Mesenchymal stem cell (in vitro differentiated cells and primary cell): ENCODE measurements around the gene CADPS.

Source experiments
- DNase-seq: peaks from one replicate; pipeline ENCODE4 v3.0.0-alpha.2; 2013
- H2AFZ ChIP-seq: one replicate; pipeline ENCODE4 v1.6.1; 2013; ENCODE audit warnings: low read depth, mild to moderate bottlenecking, control low read depth, inconsistent platforms, low read length, moderate library complexity
- H2AK5ac ChIP-seq: 2 replicates; pipeline ENCODE4 v1.6.1; 2013; ENCODE audit warnings: low read length, moderate library complexity, mild to moderate bottlenecking, inconsistent platforms; ENCODE audit not compliant: severe bottlenecking
- H2BK120ac ChIP-seq: one replicate; pipeline ENCODE4 v1.6.1; 2013; ENCODE audit warnings: low read depth, mild to moderate bottlenecking, inconsistent platforms, low read length, moderate library complexity
- H2BK12ac ChIP-seq, 2 experiments: one replicate each; pipeline ENCODE4 v1.6.1; 2013; ENCODE audit warnings: inconsistent platforms in 2 of 2, low read length in 2 of 2, mild to moderate bottlenecking in 2 of 2, moderate library complexity in 2 of 2, control low read depth in 1 of 2
- H2BK15ac ChIP-seq: one replicate; pipeline ENCODE4 v1.6.1; 2013; ENCODE audit warnings: mild to moderate bottlenecking, low read depth, inconsistent platforms; ENCODE audit not compliant: poor library complexity, severe bottlenecking
- H2BK5ac ChIP-seq: 2 replicates; pipeline ENCODE4 v1.6.1; 2013; ENCODE audit warnings: low read depth, mild to moderate bottlenecking, low read length, control low read depth, inconsistent platforms; ENCODE audit not compliant: poor library complexity, severe bottlenecking
- H3K14ac ChIP-seq, 2 experiments: one replicate each; pipeline ENCODE4 v1.6.1; 2013; ENCODE audit warnings: inconsistent platforms in 2 of 2, low read length in 2 of 2, control low read depth in 1 of 2, mild to moderate bottlenecking in 1 of 2, moderate library complexity in 1 of 2
- H3K18ac ChIP-seq, 2 experiments: one replicate each; pipeline ENCODE4 v1.6.1; 2013; ENCODE audit warnings: inconsistent platforms in 2 of 2, low read length in 2 of 2, control low read depth in 1 of 2, low read depth in 1 of 2, mild to moderate bottlenecking in 1 of 2
- H3K23ac ChIP-seq, 2 experiments: one replicate each; pipeline ENCODE4 v1.6.1; 2013; ENCODE audit warnings: inconsistent platforms in 2 of 2, low read length in 2 of 2, mild to moderate bottlenecking in 2 of 2, moderate library complexity in 2 of 2, control low read depth in 1 of 2
- H3K27ac ChIP-seq: 2 replicates; pipeline ENCODE4 v1.5.1; 2013; ENCODE audit warnings: mild to moderate bottlenecking, moderate library complexity, low read length, control low read depth, inconsistent platforms; ENCODE audit not compliant: poor library complexity, severe bottlenecking
- H3K27me3 ChIP-seq, 2 experiments: 2 replicates each; pipeline versions ENCODE4 v1.6.1 to v1.7.0; 2013; ENCODE audit warnings: low read length in 2 of 2, mild to moderate bottlenecking in 2 of 2, moderate library complexity in 2 of 2, control low read depth in 1 of 2, inconsistent platforms in 1 of 2; ENCODE audit not compliant: control insufficient read depth in 1 of 2, insufficient read depth in 1 of 2
- H3K36me3 ChIP-seq, 2 experiments: 2 replicates each; pipeline versions ENCODE4 v1.6.1 to v1.7.0; 2013; ENCODE audit warnings: low read length in 2 of 2, control low read depth in 1 of 2, inconsistent platforms in 1 of 2, low read depth in 1 of 2, mild to moderate bottlenecking in 1 of 2; ENCODE audit not compliant: insufficient read depth in 2 of 2, control insufficient read depth in 1 of 2
- H3K4ac ChIP-seq, 2 experiments: one replicate each; pipeline ENCODE4 v1.6.1; 2013; ENCODE audit warnings: inconsistent platforms in 2 of 2, low read length in 2 of 2, mild to moderate bottlenecking in 2 of 2, moderate library complexity in 2 of 2, control low read depth in 1 of 2, low read depth in 1 of 2
- H3K4me1 ChIP-seq: 2 replicates; pipeline ENCODE4 v1.6.1; 2013; ENCODE audit warnings: low read depth, low read length, control low read depth; ENCODE audit not compliant: control insufficient read depth, insufficient read depth
- H3K4me2 ChIP-seq: 2 replicates; pipeline ENCODE4 v1.6.1; 2013; ENCODE audit warnings: low read length, mild to moderate bottlenecking, inconsistent platforms; ENCODE audit not compliant: poor library complexity, severe bottlenecking
- H3K4me3 ChIP-seq, 2 experiments: 2 replicates each; pipeline versions ENCODE4 v1.5.1 to v1.7.0; 2013; ENCODE audit warnings: low read length in 2 of 2, mild to moderate bottlenecking in 2 of 2, control low read depth in 1 of 2, low read depth in 1 of 2; ENCODE audit not compliant: insufficient read depth in 1 of 2
- H3K79me1 ChIP-seq: replicated peaks from 2 replicates; pipeline ENCODE4 v1.6.1; 2013; ENCODE audit warnings: mild to moderate bottlenecking, control low read depth, low read length, inconsistent platforms; ENCODE audit not compliant: poor library complexity, severe bottlenecking
- H3K9ac ChIP-seq: 2 replicates; pipeline ENCODE4 v1.7.0; 2013; ENCODE audit warnings: mild to moderate bottlenecking, low read length, moderate library complexity
- H3K9me3 ChIP-seq: 2 replicates; pipeline ENCODE4 v1.7.0; 2013; ENCODE audit warnings: mild to moderate bottlenecking, low read length; ENCODE audit not compliant: control insufficient read depth
- H4K8ac ChIP-seq: one replicate; pipeline ENCODE4 v1.6.1; 2013; ENCODE audit warnings: inconsistent platforms, mild to moderate bottlenecking, low read length, moderate library complexity
- H4K91ac ChIP-seq: one replicate; pipeline ENCODE4 v1.6.1; 2013; ENCODE audit warnings: mild to moderate bottlenecking, low read length, inconsistent platforms
- WGBS: methylation state at CpG from one replicate; pipeline ENCODE4 v1.1.7; 2013; ENCODE audit warnings: mixed read lengths; 5-methylcytosine and 5-hydroxymethylcytosine counted together

Gene CADPS

GRCh38 chr3:62553811-62554210, 321.4 kb downstream of the CADPS start:
- Histone ChIP-seq H3K9me3 (no peaks in the 10 kb centered on the region), H3K79me1 (no peaks in the 10 kb centered on the region), H3K27ac (no peak overlapping the region), H4K8ac (no peak overlapping the region), H3K27me3 (peaks cover 22 to 28% of the 10 kb centered on the region in 2 experiments), H2BK120ac (no peak overlapping the region), H2BK5ac (no peak overlapping the region), H3K4me1 (no peaks in the 10 kb centered on the region), H3K4ac (no peak overlapping the region), H3K23ac (no peak overlapping the region), H3K36me3 (no peaks in the 10 kb centered on the region), H3K4me2 (no peak overlapping the region), H3K4me3 (no peak overlapping the region), H3K14ac (no peak overlapping the region), H2BK12ac (no peak overlapping the region), H2BK15ac (no peak overlapping the region), H3K18ac (no peak overlapping the region), H2AK5ac (no peak overlapping the region), H3K9ac (no peak overlapping the region), H2AFZ (no peak overlapping the region), H4K91ac (no peak overlapping the region)
- WGBS: 60% methylated on average over 3 of the region's 4 CpGs
- DNase-seq: no peak

GRCh38 chr3:62551556-62551955, 323.7 kb downstream of the CADPS start:
- Histone ChIP-seq H2BK5ac (no peak overlapping the region), H3K4me3 (no peak overlapping the region), H3K27ac (no peak overlapping the region), H4K91ac (no peak overlapping the region), H2BK12ac (no peak overlapping the region), H2AK5ac (no peak overlapping the region), H3K4ac (no peak overlapping the region), H3K18ac (no peak overlapping the region), H2BK120ac (no peak overlapping the region), H4K8ac (no peak overlapping the region), H3K4me2 (no peak overlapping the region), H2AFZ (no peak overlapping the region), H3K9ac (no peak overlapping the region), H3K79me1 (no peaks in the 10 kb centered on the region), H3K14ac (no peak overlapping the region), H3K23ac (no peak overlapping the region), H3K4me1 (no peaks in the 10 kb centered on the region), H3K9me3 (no peaks in the 10 kb centered on the region), H2BK15ac (no peak overlapping the region), H3K36me3 (no peaks in the 10 kb centered on the region), H3K27me3 (peaks cover 17 to 29% of the 10 kb centered on the region in 2 experiments)
- no peak for DNase-seq
- 83% methylated on average over 2 of the region's 2 CpGs for WGBS

GRCh38 chr3:62550439-62550838, 324.8 kb downstream of the CADPS start:
- H3K4me3 ChIP-seq: no peak overlapping the region
- H3K79me1 ChIP-seq: no peaks in the 10 kb centered on the region
- H3K4ac ChIP-seq: no peak overlapping the region
- H4K91ac ChIP-seq: no peak overlapping the region
- no peak overlapping the region for H3K14ac ChIP-seq
- no peak overlapping the region for H2AK5ac ChIP-seq
- no peak for DNase-seq
- no peak overlapping the region for H3K23ac ChIP-seq
- no peak overlapping the region for H2BK5ac ChIP-seq
- no peak overlapping the region for H3K27ac ChIP-seq
- no peak overlapping the region for H2AFZ ChIP-seq
- H3K27me3 ChIP-seq: peaks cover 17 to 33% of the 10 kb centered on the region in 2 experiments
- WGBS: 77% methylated on average over 5 of the region's 5 CpGs
- no peak overlapping the region for H2BK12ac ChIP-seq
- no peak overlapping the region for H3K9ac ChIP-seq
- no peak overlapping the region for H4K8ac ChIP-seq
- H3K18ac ChIP-seq: no peak overlapping the region
- no peak overlapping the region for H2BK120ac ChIP-seq
- H3K4me2 ChIP-seq: no peak overlapping the region
- no peak overlapping the region for H2BK15ac ChIP-seq
- no peaks in the 10 kb centered on the region for H3K4me1 ChIP-seq
- no peaks in the 10 kb centered on the region for H3K36me3 ChIP-seq
- no peaks in the 10 kb centered on the region for H3K9me3 ChIP-seq

- Histone ChIP-seq H4K91ac (no peak overlapping the region), H3K27me3 (peaks cover 17 to 33% of the 10 kb centered on the region in 2 experiments), H3K36me3 (no peaks in the 10 kb centered on the region), H2AK5ac (no peak overlapping the region), H3K9me3 (no peaks in the 10 kb centered on the region), H3K27ac (no peak overlapping the region), H2BK5ac (no peak overlapping the region), H3K79me1 (no peaks in the 10 kb centered on the region), H2AFZ (no peak overlapping the region), H2BK12ac (no peak overlapping the region), H3K4me3 (no peak overlapping the region), H3K9ac (no peak overlapping the region), H2BK120ac (no peak overlapping the region), H3K23ac (no peak overlapping the region), H3K18ac (no peak overlapping the region), H3K14ac (no peak overlapping the region), H4K8ac (no peak overlapping the region), H3K4me2 (no peak overlapping the region), H3K4me1 (no peaks in the 10 kb centered on the region), H2BK15ac (no peak overlapping the region), H3K4ac (no peak overlapping the region)
- DNase-seq: no peak
- 86% methylated on average over 1 of the region's 2 CpGs for WGBS
These were observed 326.5 kb downstream of the CADPS start for GRCh38 chr3:62548528-62549205.
